ENCODE measurements around the gene CYTIP. TPM values are rescaled to one million over a fixed set of nuclear protein-coding genes. Genes with fewer than 3 reads are reported as not detected.

Gene CYTIP
- total and polyA plus RNA-seq, 4 donors: 1.6 to 5.5 (median 2.1) TPM

- 92% methylated on average over 4 of the region's 4 CpGs for WGBS
- Histone ChIP-seq H3K27ac (ENCODE audit: low read depth in 1 of 2, low read length in 2 of 2) (no peak overlapping the region), H3K9ac (ENCODE audit: low read depth in 1 of 2, low read length in 2 of 2) (no peak overlapping the region), H3K36me3 (ENCODE audit: control insufficient read depth in 4 of 4, insufficient read depth in 3 of 4, low read depth in 1 of 4, low read length in 3 of 4) (no peaks in the 10 kb centered on the region), H3K9me3 (ENCODE audit: control insufficient read depth in 4 of 4, low read length in 3 of 4) (no peaks in the 10 kb centered on the region), H3K4me3 (ENCODE audit: low read depth in 1 of 3, low read length in 3 of 3) (no peak overlapping the region), H3K4me1 (ENCODE audit: control insufficient read depth in 4 of 4, insufficient read depth in 4 of 4, low read length in 3 of 4) (peaks cover 0 to 14% (median 13%) of the 10 kb centered on the region in 4 donors), H3K27me3 (ENCODE audit: control insufficient read depth in 4 of 4, insufficient read depth in 4 of 4, low read length in 3 of 4) (no peaks in the 10 kb centered on the region)
- DNase-seq (ENCODE audit: low spot score): no peak
- TF ChIP-seq JUND (IDR thresholded peaks at IDR 0.05): no peak
- no peak for TF ChIP-seq CTCF (IDR thresholded peaks at IDR 0.05; ENCODE audit: low read depth, low read length, missing input control)
- no peak for TF ChIP-seq GABPA (IDR thresholded peaks at IDR 0.05 in 1 of 2, conservative IDR thresholded peaks at IDR 0.05 in 1 of 2)
- no peak for TF ChIP-seq HNF4A (conservative IDR thresholded peaks at IDR 0.05)
- no peak for TF ChIP-seq SP1 (IDR thresholded peaks at IDR 0.05)
- TF ChIP-seq RAD21 (IDR thresholded peaks at IDR 0.05): no peak
- TF ChIP-seq ZBTB33 (IDR thresholded peaks at IDR 0.05): no peak
- TF ChIP-seq FOXA2 (IDR thresholded peaks at IDR 0.05): no peak
- TF ChIP-seq MAX (IDR thresholded peaks at IDR 0.05): no peak
- no peak for TF ChIP-seq YY1 (IDR thresholded peaks at IDR 0.05)
- TF ChIP-seq TAF1 (conservative IDR thresholded peaks at IDR 0.05): no peak
- no peak for TF ChIP-seq NR2F2 (IDR thresholded peaks at IDR 0.05)
- no peak for TF ChIP-seq FOXA1 (IDR thresholded peaks at IDR 0.05)
- TF ChIP-seq HNF4G (IDR thresholded peaks at IDR 0.05): no peak
- no peak for TF ChIP-seq EGR1 (IDR thresholded peaks at IDR 0.05; ENCODE audit: low read depth in 2 of 2)
- no peak for TF ChIP-seq RXRA (IDR thresholded peaks at IDR 0.05)
- no peak for TF ChIP-seq ATF3 (IDR thresholded peaks at IDR 0.05)
Measured at GRCh38 chr2:157486596-157487270, 42.8 kb upstream of the CYTIP start.

GRCh38 chr2:157480182-157480961 is 36.5 kb upstream of the CYTIP start:
- DNase-seq (ENCODE audit: low spot score): no peak
- 62% methylated on average over 3 of the region's 3 CpGs for WGBS
- Histone ChIP-seq H3K9ac (ENCODE audit: low read depth in 1 of 2, low read length in 2 of 2) (no peak overlapping the region), H3K36me3 (ENCODE audit: control insufficient read depth in 4 of 4, insufficient read depth in 3 of 4, low read depth in 1 of 4, low read length in 3 of 4) (no peaks in the 10 kb centered on the region), H3K27ac (ENCODE audit: low read depth in 1 of 2, low read length in 2 of 2) (no peak overlapping the region), H3K4me1 (ENCODE audit: control insufficient read depth in 4 of 4, insufficient read depth in 4 of 4, low read length in 3 of 4) (peaks cover 0 to 8% (median 7%) of the 10 kb centered on the region in 4 donors), H3K4me3 (ENCODE audit: low read depth in 1 of 3, low read length in 3 of 3) (no peak overlapping the region), H3K9me3 (ENCODE audit: control insufficient read depth in 4 of 4, low read length in 3 of 4) (no peaks in the 10 kb centered on the region), H3K27me3 (ENCODE audit: control insufficient read depth in 4 of 4, insufficient read depth in 4 of 4, low read length in 3 of 4) (no peaks in the 10 kb centered on the region)
- TF ChIP-seq YY1 (IDR thresholded peaks at IDR 0.05) (peak; percentile 40), ATF3 (IDR thresholded peaks at IDR 0.05) (peak; percentile 42), CTCF (IDR thresholded peaks at IDR 0.05; ENCODE audit: low read depth, low read length, missing input control) (no peak), HNF4A (conservative IDR thresholded peaks at IDR 0.05) (peak in 1 of 2 donors; percentile 52), RAD21 (IDR thresholded peaks at IDR 0.05) (peak; percentile 35 to 53), GABPA (IDR thresholded peaks at IDR 0.05 in 1 of 2, conservative IDR thresholded peaks at IDR 0.05 in 1 of 2) (no peak), JUND (IDR thresholded peaks at IDR 0.05) (peak; percentile 13 to 41), RXRA (IDR thresholded peaks at IDR 0.05) (peak; percentile 21 to 59), SP1 (IDR thresholded peaks at IDR 0.05) (peak; percentile 62)

Measured in liver (tissue), 9 donors.